ENCODE results near the gene LRFN4.

Gene LRFN4

GRCh38 chr11:66874232-66874631, 17.4 kb downstream of the LRFN4 start:
- no peak for DNase-seq

GRCh38 chr11:66875378-66875777, 18.5 kb downstream of the LRFN4 start:
- DNase-seq = no peak

GRCh38 chr11:66877588-66878385, 20.9 kb downstream of the LRFN4 start:
- DNase-seq = no peak

GRCh38 chr11:66878474-66878873, 21.6 kb downstream of the LRFN4 start:
- no peak for DNase-seq

GRCh38 chr11:66879000-66879399, 22.1 kb downstream of the LRFN4 start:
- DNase-seq = no peak

GRCh38 chr11:66879583-66879982, 22.7 kb downstream of the LRFN4 start:
- DNase-seq = no peak

GRCh38 chr11:66879999-66880398, 23.1 kb downstream of the LRFN4 start:
- no peak for DNase-seq

DNA sequence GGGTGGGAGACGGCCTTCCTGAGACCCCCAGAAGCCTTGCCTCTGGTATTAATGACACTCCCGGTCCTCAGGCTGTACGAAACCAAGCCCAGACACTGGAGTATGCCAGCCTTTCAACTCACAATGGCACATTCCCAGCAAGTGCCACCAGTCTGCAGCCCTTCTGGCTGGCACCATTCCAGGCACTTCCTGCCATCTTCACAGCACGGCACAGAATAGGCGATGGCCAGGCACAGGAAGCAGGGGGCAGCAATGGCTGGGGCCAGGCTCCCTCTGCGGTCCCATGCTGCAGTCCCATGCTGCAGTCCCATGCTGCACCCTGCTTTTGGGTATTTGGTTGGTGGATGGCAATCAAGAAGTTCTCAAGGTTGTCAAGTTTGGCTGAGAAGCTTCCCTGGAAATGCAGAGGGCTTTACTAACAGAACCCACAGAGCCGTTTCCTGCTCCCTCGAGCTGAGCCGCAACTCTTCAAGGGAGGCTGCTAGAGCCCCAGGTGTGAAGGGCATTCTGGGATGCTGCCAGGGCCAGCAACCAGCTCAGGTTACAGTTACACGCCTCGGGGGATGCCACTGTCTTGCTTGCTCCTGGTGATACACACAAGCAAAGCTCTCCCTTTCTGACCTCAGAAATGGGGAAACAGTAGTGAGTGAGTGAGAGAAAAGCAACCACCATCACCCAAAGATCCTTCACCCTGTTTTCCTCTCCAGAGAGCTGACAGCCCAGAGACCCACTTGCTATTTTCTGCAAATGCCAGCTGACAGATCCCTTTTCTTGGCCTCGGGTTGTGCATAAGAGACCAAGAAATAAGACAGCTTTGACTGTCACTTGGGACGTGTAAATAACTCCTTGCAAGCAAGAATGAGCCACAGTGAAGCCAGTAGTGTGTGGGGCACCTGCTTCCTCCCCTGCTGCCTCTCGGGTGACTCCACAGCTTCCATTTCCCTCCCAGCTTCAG, 23.9 kb downstream of the LRFN4 start:
- DNase-seq = no peak

DNA sequence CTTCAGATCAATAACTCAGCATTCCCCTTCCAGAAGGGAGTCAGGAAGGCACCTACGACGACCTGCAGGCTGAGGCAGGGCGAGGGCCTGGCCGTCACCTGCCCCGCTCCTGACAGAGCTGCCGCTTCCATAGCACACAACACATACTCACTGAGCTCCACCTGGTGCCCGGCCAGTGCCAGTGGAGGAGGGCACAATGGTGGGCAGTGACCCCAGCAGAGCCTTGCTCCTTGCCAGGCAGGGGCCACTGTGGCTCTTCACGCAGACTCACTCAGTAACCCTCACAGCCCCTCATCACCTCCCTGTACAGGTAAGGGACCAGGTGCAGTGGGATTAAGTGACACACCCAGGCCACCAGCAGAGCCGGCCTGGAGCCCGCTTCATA, 24.6 kb downstream of the LRFN4 start:
- no peak for DNase-seq

- no peak for DNase-seq
These were observed 25.1 kb downstream of the LRFN4 start for GRCh38 chr11:66881927-66882452.

GRCh38 chr11:66882561-66883015, 25.7 kb downstream of the LRFN4 start:
- no peak for DNase-seq

DNA sequence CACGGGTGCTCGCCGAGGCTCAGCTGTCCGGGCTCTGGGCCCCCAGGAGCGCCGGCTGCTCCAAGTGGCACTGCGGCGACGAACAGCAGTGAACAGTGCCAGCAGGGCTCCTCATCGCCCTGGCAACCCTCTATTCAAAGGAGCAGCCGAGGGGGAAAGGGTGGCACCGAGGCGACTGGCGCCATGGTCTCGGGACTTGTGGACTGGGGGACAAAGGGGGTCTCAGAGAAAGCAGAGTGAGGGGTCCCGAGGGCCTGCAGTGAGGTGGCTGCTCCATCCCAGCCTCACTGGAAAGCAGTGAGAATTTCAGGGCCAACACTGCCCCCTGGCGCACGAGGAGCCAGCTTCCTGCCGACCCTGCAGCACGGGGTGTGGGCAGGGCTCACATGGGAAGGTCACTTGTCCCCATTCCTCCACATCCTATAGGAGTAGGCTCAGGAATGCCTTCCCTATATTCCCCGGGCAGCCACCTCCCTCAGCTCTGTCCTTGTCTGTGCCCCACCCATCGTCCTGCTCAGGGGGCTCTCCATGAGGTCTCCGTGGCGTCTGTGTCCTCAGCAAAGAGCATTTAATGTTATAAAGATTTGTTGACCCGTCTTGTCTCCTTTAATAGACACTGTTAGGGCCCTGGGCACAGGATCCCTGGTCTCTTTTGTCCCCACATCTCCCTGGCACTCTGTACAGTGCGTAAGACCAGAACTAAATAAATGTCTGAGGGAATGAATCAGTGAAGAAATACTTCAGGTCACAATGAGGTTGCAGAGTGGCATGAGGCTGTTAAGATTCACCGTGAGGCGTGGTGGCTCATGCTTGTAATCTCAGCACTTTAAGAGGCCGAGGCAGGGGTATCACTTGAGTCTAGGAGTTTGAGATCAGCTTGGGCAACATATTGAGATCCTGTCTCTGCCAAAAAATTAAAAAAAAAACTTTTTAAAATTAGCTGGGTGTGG, 26.4 kb downstream of the LRFN4 start:
- DNase-seq = peak; percentile 75

- DNase-seq = no peak
These were observed 27.6 kb downstream of the LRFN4 start for GRCh38 chr11:66884443-66884842.

DNA sequence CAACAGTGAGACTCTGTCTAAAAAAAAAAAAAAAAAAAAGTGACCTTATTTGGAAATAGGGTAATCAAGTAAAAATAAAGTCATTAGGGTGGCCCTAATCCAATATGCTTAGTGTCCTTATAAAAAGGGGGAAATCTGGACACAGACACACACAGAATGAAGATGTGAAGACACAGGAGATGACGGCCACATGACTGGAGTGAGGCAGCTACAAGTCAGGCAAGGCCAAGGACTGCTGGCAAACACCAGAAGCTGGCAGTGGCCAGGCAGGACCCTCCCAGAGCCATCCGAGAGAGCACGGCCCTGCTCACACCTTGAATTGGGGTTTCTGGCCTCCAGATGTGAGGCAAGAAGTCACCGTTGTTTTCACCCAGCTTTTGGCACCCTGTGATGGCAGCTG, 28.6 kb downstream of the LRFN4 start:
- no peak for DNase-seq

- DNase-seq = no peak
These were observed 29.1 kb downstream of the LRFN4 start for GRCh38 chr11:66885950-66886440.

- no peak for DNase-seq
These were observed 29.9 kb downstream of the LRFN4 start for GRCh38 chr11:66886671-66887221.

DNA sequence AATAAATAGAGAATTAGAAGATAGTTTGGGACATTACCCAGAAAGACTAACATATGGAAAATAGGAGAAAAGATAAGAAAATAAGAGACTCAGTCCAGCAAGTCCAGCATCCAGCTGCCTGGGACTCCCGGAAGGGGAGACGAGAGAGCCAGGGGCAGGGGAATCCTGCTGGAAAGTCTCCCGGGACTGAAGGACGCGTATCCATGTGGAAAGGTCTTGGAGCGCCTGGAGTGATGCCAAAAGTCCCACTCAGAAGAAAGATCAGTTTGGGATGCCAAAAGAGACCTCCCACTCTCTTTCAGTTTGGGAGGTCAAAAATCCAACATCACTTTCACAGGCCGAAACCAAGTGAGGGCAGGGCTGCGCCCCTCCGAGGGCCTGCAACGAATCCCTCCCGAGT, 30.7 kb downstream of the LRFN4 start:
- DNase-seq = no peak

- DNase-seq = no peak
These were observed 31.4 kb downstream of the LRFN4 start for GRCh38 chr11:66888282-66888681.

DNA sequence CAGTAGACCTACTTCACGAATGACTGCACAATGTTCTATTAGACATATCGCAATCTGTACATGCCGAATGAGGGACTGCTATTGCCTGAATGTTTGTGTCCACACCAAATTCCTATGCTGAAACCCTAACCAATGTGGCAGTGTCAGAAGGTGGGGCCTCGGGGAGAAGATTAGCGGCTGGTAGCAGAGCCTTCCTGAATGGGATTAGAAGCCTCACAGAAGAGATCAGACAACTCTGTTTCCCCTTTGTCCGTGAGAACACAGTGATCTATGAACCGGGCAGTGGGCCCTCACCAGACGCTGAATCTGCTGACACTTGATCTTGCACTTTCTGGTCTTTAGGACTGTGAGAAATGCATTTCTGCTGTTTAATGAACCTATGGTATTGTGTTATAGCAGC, 33.1 kb downstream of the LRFN4 start:
- no peak for DNase-seq

- peak; percentile 90 for DNase-seq
These were observed 35.2 kb downstream of the LRFN4 start for GRCh38 chr11:66891851-66892660.

DNA sequence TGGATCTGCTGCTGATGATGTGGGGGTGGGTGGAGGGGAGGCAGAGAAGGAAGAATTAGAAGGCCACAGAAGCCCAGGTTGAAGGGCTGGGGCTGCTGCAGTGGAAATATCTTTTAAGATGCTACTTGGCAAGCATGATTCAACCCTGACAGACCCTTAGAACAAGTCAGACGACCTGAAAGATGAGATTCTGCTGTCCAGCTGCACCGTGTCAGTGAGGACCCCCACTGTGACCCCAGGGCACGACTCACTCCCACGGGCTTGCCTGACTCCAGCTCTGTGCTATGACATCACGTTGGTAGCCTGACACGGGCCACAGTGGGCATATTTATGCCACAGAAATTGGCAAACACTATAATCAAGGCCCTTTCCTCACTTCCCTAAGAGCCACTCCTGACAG, 36.0 kb downstream of the LRFN4 start:
- no peak for DNase-seq

All from 8988T (cell line).